K562 (cell line): ENCODE data around the gene ENTPD3.

Source experiments
- NR2C2 ChIP-seq, 2 experiments: fragments of 200-800 bp in 1 of 2; sonication (Bioruptor generic) in 1 of 2; sonication (generic) in 1 of 2; formaldehyde crosslinking in 1 of 2; IDR thresholded peaks; 2 replicates each; pipeline versions ENCODE4 v1.6.1 to v1.8.0; 2016 to 2022; ENCODE audit warnings: mild to moderate bottlenecking in 1 of 2, missing compliant biosample characterization in 1 of 2, missing genetic modification characterization in 1 of 2, missing genetic modification reagents in 1 of 2
- POLR2A ChIP-seq: fragments of 450-650 bp; conservative IDR thresholded peaks from 2 replicates; pipeline ENCODE4 v1.6.1; 2016
- TF ChIP-seq, protein P1 (sequence below), 3 experiments: IDR thresholded peaks in 2 of 3; conservative IDR thresholded peaks in 1 of 3; 2 replicates each; pipeline ENCODE4 v1.5.1; 2011 to 2012; ENCODE audit warnings: low read length in 3 of 3, mild to moderate bottlenecking in 3 of 3, control low read depth in 2 of 3, improper control_type of control experiment in 1 of 3, inconsistent platforms in 1 of 3, low read depth in 1 of 3, mixed read lengths in 1 of 3, moderate library complexity in 1 of 3; ENCODE audit not compliant: insufficient read depth in 2 of 3
- TF ChIP-seq, protein P2 (sequence below): sonication (generic); formaldehyde crosslinking; IDR thresholded peaks from 2 replicates; pipeline ENCODE4 v1.4.0; 2020; ENCODE audit warnings: mild to moderate bottlenecking, missing genetic modification reagents

DNA sequence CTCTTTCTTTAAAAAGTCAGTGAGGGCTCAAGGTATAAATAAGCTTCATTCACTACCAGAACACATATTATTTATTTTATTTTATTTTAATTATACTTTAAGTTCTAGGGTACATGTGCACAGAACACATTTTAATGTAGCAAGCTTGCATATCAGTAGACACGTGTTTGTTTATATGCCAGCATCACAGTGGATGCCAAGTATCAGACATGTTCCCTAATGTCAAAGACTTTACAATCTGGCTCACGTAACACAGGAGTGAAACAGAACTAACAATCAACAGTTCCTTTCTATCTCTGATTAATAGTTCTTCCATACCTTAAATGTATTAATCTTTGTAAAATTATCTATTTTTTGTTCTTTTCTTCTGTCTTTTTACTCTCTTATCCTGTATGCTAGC, 23.3 kb upstream of the ENTPD3 start:
- TF ChIP-seq, protein P1, sequence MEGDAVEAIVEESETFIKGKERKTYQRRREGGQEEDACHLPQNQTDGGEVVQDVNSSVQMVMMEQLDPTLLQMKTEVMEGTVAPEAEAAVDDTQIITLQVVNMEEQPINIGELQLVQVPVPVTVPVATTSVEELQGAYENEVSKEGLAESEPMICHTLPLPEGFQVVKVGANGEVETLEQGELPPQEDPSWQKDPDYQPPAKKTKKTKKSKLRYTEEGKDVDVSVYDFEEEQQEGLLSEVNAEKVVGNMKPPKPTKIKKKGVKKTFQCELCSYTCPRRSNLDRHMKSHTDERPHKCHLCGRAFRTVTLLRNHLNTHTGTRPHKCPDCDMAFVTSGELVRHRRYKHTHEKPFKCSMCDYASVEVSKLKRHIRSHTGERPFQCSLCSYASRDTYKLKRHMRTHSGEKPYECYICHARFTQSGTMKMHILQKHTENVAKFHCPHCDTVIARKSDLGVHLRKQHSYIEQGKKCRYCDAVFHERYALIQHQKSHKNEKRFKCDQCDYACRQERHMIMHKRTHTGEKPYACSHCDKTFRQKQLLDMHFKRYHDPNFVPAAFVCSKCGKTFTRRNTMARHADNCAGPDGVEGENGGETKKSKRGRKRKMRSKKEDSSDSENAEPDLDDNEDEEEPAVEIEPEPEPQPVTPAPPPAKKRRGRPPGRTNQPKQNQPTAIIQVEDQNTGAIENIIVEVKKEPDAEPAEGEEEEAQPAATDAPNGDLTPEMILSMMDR (IDR thresholded peaks at IDR 0.05 in 2 of 3, conservative IDR thresholded peaks at IDR 0.05 in 1 of 3; ENCODE audit: insufficient read depth in 2 of 3, low read depth in 1 of 3, low read length in 3 of 3), result no peak
- TF ChIP-seq POLR2A (no peak), NR2C2 (CRISPR knock-in tag; IDR thresholded peaks at IDR 0.05) (no peak), NR2C2 (tag; IDR thresholded peaks at IDR 0.05) (no peak)
- TF ChIP-seq, protein P2, sequence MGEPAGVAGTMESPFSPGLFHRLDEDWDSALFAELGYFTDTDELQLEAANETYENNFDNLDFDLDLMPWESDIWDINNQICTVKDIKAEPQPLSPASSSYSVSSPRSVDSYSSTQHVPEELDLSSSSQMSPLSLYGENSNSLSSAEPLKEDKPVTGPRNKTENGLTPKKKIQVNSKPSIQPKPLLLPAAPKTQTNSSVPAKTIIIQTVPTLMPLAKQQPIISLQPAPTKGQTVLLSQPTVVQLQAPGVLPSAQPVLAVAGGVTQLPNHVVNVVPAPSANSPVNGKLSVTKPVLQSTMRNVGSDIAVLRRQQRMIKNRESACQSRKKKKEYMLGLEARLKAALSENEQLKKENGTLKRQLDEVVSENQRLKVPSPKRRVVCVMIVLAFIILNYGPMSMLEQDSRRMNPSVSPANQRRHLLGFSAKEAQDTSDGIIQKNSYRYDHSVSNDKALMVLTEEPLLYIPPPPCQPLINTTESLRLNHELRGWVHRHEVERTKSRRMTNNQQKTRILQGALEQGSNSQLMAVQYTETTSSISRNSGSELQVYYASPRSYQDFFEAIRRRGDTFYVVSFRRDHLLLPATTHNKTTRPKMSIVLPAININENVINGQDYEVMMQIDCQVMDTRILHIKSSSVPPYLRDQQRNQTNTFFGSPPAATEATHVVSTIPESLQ (CRISPR knock-in tag), result no peak
